ENCODE data around the gene FGFBP2. TPM values are rescaled to one million over a fixed set of nuclear protein-coding genes. Genes with fewer than 3 reads are reported as not detected.

The FGFBP2 gene
- total and polyA plus RNA-seq, 2 donors (not counting 1 experiment from before 2014, with no cell fraction given) = 0.59 to 0.82 TPM

DNA sequence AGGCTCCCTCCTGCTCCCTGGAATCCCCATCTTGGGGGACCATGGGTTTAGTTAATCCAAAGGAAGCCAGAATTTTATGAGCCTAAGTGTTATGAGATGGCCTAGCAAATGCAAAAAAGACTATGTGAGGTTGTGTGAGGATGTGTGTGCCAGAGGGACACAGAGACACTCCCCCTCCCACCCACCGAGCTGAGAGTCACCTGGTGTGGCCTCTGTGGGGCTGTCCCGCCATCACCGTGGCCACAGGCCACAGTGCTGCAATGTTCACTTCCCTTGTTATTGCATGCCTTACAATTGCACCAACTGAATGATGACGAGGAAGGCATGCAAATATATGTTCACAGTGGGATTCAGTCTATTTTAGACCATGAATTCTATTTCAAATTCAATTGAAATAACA lies 601 bp upstream of the FGFBP2 start:
- WGBS (ENCODE audit: insufficient coverage) = 11% methylated on average over 3 of the region's 4 CpGs
- no peaks in the 10 kb centered on the region for H3K27me3 ChIP-seq (replicated peaks in 1 of 4; ENCODE audit: control extremely low read depth in 1 of 4, control insufficient read depth in 3 of 4, insufficient read depth in 4 of 4, low read length in 3 of 4)
- ChIA-PET CTCF (interaction anchor here (0.7 to 1.4 kb wide), 2 partner anchors 37 to 158 kb away, joined by 3 read pairs; no protein-coding TSS in a partner anchor), POLR2A (no interaction called here)
- H3K4me1 ChIP-seq (ENCODE audit: control insufficient read depth in 2 of 2, insufficient read depth in 2 of 2, low read length in 2 of 2) = peaks cover 6 to 9% of the 10 kb centered on the region in 2 donors
- no peak overlapping the region for H3K9ac ChIP-seq (ENCODE audit: low read length)
- peaks cover 13% of the 10 kb centered on the region for H3K4me1 Mint-ChIP-seq
- ATAC-seq (ENCODE audit: low read depth) (peak; percentile 81), DNase-seq (peak; percentile 34)
- no peaks in the 10 kb centered on the region for H3K36me3 ChIP-seq (replicated peaks in 1 of 2; ENCODE audit: control extremely low read depth in 1 of 2, control insufficient read depth in 1 of 2, extremely low read depth in 1 of 2, insufficient read depth in 2 of 2, low read length in 1 of 2)
- no peak overlapping the region for H3K4me3 ChIP-seq (ENCODE audit: control extremely low read depth in 1 of 5, extremely low read depth in 1 of 5, insufficient read depth in 1 of 5, low read depth in 2 of 5, low read length in 4 of 5)
- H3K27ac ChIP-seq (ENCODE audit: low read length in 2 of 2) = no peak overlapping the region
- peaks cover 6% of the 10 kb centered on the region for H3K9me3 Mint-ChIP-seq (ENCODE audit: insufficient read depth)
- H3K27ac Mint-ChIP-seq = no peak overlapping the region
- H3K27me3 Mint-ChIP-seq = peaks cover 14% of the 10 kb centered on the region
- H3K4me3 Mint-ChIP-seq = no peak overlapping the region
- H3K79me2 ChIP-seq (ENCODE audit: control insufficient read depth, insufficient read depth, low read length) = no peaks in the 10 kb centered on the region
- intact Hi-C loops (cut with micrococcal nuclease) = no loop called here
- no peak for TF ChIP-seq EZH2 (IDR thresholded peaks at IDR 0.05; ENCODE audit: borderline replicate concordance, insufficient read depth, low read depth, low read length, poor library complexity, severe bottlenecking)
- TF ChIP-seq, protein P1, sequence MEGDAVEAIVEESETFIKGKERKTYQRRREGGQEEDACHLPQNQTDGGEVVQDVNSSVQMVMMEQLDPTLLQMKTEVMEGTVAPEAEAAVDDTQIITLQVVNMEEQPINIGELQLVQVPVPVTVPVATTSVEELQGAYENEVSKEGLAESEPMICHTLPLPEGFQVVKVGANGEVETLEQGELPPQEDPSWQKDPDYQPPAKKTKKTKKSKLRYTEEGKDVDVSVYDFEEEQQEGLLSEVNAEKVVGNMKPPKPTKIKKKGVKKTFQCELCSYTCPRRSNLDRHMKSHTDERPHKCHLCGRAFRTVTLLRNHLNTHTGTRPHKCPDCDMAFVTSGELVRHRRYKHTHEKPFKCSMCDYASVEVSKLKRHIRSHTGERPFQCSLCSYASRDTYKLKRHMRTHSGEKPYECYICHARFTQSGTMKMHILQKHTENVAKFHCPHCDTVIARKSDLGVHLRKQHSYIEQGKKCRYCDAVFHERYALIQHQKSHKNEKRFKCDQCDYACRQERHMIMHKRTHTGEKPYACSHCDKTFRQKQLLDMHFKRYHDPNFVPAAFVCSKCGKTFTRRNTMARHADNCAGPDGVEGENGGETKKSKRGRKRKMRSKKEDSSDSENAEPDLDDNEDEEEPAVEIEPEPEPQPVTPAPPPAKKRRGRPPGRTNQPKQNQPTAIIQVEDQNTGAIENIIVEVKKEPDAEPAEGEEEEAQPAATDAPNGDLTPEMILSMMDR (IDR thresholded peaks at IDR 0.05) = no peak
- H3K9me3 ChIP-seq (ENCODE audit: control extremely low read depth in 1 of 3, control insufficient read depth in 2 of 3, insufficient read depth in 1 of 3, low read length in 2 of 3) = peaks cover 0 to 6% (median 0%) of the 10 kb centered on the region in 3 donors
- no peak overlapping the region for H2AFZ ChIP-seq (ENCODE audit: insufficient read depth, low read depth, low read length, poor library complexity, severe bottlenecking)
- peak overlapping the region; percentile 8 for H3K4me2 ChIP-seq (replicated peaks; ENCODE audit: low read depth, low read length, poor library complexity, severe bottlenecking)
- no peaks in the 10 kb centered on the region for H4K20me1 ChIP-seq (ENCODE audit: control insufficient read depth, insufficient read depth, low read length, poor library complexity, severe bottlenecking)

- peaks cover 0 to 6% (median 0%) of the 10 kb centered on the region in 3 donors for H3K9me3 ChIP-seq (ENCODE audit: control extremely low read depth in 1 of 3, control insufficient read depth in 2 of 3, insufficient read depth in 1 of 3, low read length in 2 of 3)
- no peak for TF ChIP-seq EZH2 (IDR thresholded peaks at IDR 0.05; ENCODE audit: borderline replicate concordance, insufficient read depth, low read depth, low read length, poor library complexity, severe bottlenecking)
- TF ChIP-seq, protein P1 (IDR thresholded peaks at IDR 0.05) = no peak
- Mint-ChIP-seq H3K27ac (no peak overlapping the region), H3K4me3 (no peak overlapping the region), H3K27me3 (peaks cover 12% of the 10 kb centered on the region), H3K9me3 (ENCODE audit: insufficient read depth) (peaks cover 6% of the 10 kb centered on the region), H3K4me1 (peaks cover 13% of the 10 kb centered on the region)
- no peaks in the 10 kb centered on the region for H4K20me1 ChIP-seq (ENCODE audit: control insufficient read depth, insufficient read depth, low read length, poor library complexity, severe bottlenecking)
- H3K79me2 ChIP-seq (ENCODE audit: control insufficient read depth, insufficient read depth, low read length) = no peaks in the 10 kb centered on the region
- ATAC-seq (ENCODE audit: low read depth) = no peak
- no peak overlapping the region for H3K4me2 ChIP-seq (replicated peaks; ENCODE audit: low read depth, low read length, poor library complexity, severe bottlenecking)
- no peak for DNase-seq
- WGBS (ENCODE audit: insufficient coverage) = 87% methylated on average over 9 of the region's 16 CpGs
- peaks cover 6 to 9% of the 10 kb centered on the region in 2 donors for H3K4me1 ChIP-seq (ENCODE audit: control insufficient read depth in 2 of 2, insufficient read depth in 2 of 2, low read length in 2 of 2)
- H3K36me3 ChIP-seq (replicated peaks in 1 of 2; ENCODE audit: control extremely low read depth in 1 of 2, control insufficient read depth in 1 of 2, extremely low read depth in 1 of 2, insufficient read depth in 2 of 2, low read length in 1 of 2) = no peaks in the 10 kb centered on the region
- no peak overlapping the region for H3K27ac ChIP-seq (ENCODE audit: low read length in 2 of 2)
- POLR2A ChIA-PET = interaction anchor here (0.6 kb wide), 1 partner anchor 259 kb away, joined by 4 read pairs; the partner anchor contains the start of gene BST1
- H3K4me3 ChIP-seq (ENCODE audit: control extremely low read depth in 1 of 5, extremely low read depth in 1 of 5, insufficient read depth in 1 of 5, low read depth in 2 of 5, low read length in 4 of 5) = no peak overlapping the region
- H3K27me3 ChIP-seq (replicated peaks in 1 of 4; ENCODE audit: control extremely low read depth in 1 of 4, control insufficient read depth in 3 of 4, insufficient read depth in 4 of 4, low read length in 3 of 4) = no peaks in the 10 kb centered on the region
- CTCF ChIA-PET = interaction anchor here (1.4 kb wide), 1 partner anchor 156 kb away, joined by 3 read pairs; no protein-coding TSS in a partner anchor
- intact Hi-C loops (cut with micrococcal nuclease) = no loop called here
- no peak overlapping the region for H3K9ac ChIP-seq (ENCODE audit: low read length)
- no peak overlapping the region for H2AFZ ChIP-seq (ENCODE audit: insufficient read depth, low read depth, low read length, poor library complexity, severe bottlenecking)
These were observed 1.0 kb downstream of the FGFBP2 start for GRCh38 chr4:15961781-15962510.
